OCI-LY7 (cell line): ENCODE data around the gene AQP12B.

Experiments used
- EZH2phosphoT487 ChIP-seq: fragments of 200-600 bp; sonication (generic); IDR thresholded peaks from 2 replicates; pipeline ENCODE4 v1.6.1; 2018; ENCODE audit warnings: low read depth, borderline replicate concordance, mild to moderate bottlenecking, mixed run types, antibody characterized with exemption, low read length, moderate library complexity, mixed read lengths
- TF ChIP-seq, protein P1 (sequence below): fragments of 200-600 bp; sonication (generic); conservative IDR thresholded peaks from 2 replicates; pipeline ENCODE4 v1.5.1; 2014; ENCODE audit warnings: mild to moderate bottlenecking, antibody characterized with exemption, low read length, moderate library complexity, mixed read lengths

DNA sequence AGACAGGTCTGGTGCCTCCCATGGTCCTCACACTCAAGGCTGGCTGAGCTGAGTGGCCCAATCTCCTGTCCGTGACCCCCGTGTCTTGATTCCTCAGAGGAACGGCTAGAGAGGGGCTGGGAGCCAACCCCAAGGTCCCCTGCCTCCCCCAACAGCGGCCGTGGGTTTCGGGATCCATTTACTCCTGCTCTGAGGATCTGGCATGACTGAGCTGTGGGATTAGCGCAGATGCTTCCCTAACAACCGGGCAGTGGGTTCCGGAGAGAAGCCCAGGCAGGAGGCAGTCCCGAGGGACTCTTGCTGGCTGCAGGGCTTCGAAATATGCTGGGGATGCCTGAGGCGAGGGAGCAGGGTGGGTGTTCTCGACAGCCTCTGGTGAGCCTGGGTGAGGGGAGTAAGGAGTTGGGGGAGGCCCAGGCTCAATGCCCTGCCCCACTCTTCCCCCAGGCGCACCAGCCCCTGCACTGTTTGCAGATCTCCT lies 38.5 kb downstream of the AQP12B start:
- TF ChIP-seq, protein P1, sequence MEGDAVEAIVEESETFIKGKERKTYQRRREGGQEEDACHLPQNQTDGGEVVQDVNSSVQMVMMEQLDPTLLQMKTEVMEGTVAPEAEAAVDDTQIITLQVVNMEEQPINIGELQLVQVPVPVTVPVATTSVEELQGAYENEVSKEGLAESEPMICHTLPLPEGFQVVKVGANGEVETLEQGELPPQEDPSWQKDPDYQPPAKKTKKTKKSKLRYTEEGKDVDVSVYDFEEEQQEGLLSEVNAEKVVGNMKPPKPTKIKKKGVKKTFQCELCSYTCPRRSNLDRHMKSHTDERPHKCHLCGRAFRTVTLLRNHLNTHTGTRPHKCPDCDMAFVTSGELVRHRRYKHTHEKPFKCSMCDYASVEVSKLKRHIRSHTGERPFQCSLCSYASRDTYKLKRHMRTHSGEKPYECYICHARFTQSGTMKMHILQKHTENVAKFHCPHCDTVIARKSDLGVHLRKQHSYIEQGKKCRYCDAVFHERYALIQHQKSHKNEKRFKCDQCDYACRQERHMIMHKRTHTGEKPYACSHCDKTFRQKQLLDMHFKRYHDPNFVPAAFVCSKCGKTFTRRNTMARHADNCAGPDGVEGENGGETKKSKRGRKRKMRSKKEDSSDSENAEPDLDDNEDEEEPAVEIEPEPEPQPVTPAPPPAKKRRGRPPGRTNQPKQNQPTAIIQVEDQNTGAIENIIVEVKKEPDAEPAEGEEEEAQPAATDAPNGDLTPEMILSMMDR, result no peak
- no peak for TF ChIP-seq EZH2phosphoT487
